Measurements from ENCODE around the gene SHROOM3. TPM values are rescaled to one million over a fixed set of nuclear protein-coding genes. Genes with fewer than 3 reads are reported as not detected.

The SHROOM3 gene
- total and polyA plus RNA-seq, 2 of the 13 experiments (the other 11 are each of a cell fraction or from before 2014, with no cell fraction given) = 0.01 TPM; not detected in 1

GRCh38 chr4:76809594-76810305 lies 374.7 kb downstream of the SHROOM3 start (continued):
- no peak for TF ChIP-seq MLX (CRISPR knock-in tag; IDR thresholded peaks at IDR 0.05)
- TF ChIP-seq REL (CRISPR knock-in tag; conservative IDR thresholded peaks at IDR 0.05) = no peak
- TF ChIP-seq SETDB1 (CRISPR knock-in tag; IDR thresholded peaks at IDR 0.05; ENCODE audit: borderline replicate concordance) = no peak
- no peak for TF ChIP-seq ZSCAN25 (CRISPR knock-in tag; IDR thresholded peaks at IDR 0.05)
- TF ChIP-seq CCDC6 (CRISPR knock-in tag; IDR thresholded peaks at IDR 0.05) = peak; percentile 51; the same call in 1 of the 2 replicates
- TF ChIP-seq PITX1 (CRISPR knock-in tag; IDR thresholded peaks at IDR 0.05) = no peak
- no peak for TF ChIP-seq HOXD1 (CRISPR knock-in tag; IDR thresholded peaks at IDR 0.05)
- TF ChIP-seq ZBTB4 (CRISPR knock-in tag; IDR thresholded peaks at IDR 0.05; ENCODE audit: borderline replicate concordance) = no peak

Measured in HepG2 (cell line).